ENCODE measurements around the gene SLC12A4.
"Not testable (repeated sequence)": the region's sequence is repeated elsewhere in the genome, so short reads cannot be mapped to it uniquely, and the experiment has no call there.

Gene SLC12A4

GRCh38 chr16:67968400-67969253, at the start of gene SLC12A4:
Gene SLC12A4 (minus strand): TSS chr16:67968637. CDS start chr16:67968553, 84 bp downstream.
- peak; percentile 98 for DNase-seq (ENCODE audit: low spot score)

DNA sequence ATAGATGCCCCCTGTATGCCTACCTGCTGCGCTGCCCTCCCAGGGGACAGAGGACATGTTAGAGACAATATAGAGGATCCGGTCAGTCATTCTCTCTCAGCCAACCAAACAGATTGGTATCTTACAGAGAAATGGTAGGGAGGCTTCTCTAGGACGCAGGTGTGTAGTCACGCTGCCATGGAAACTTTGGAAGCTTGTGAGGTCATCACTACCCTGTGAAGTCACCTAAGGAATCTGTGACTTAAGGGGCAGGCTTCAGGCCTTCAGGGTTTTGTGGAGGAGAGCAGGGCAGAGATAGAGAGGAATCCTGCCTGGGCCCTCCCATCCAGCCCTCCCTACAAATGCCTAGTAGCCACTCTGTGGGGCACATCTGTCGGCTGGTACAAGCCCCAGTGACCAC, 47.2 kb upstream of the SLC12A4 start, which contains the start of gene DPEP2NB:
Gene DPEP2NB, minus strand, starts transcription at position 231 of the 400 bp plus-strand sequence. Its CDS starts 141 bp downstream, at position 90.
- no peak for DNase-seq (ENCODE audit: low spot score)

DNA sequence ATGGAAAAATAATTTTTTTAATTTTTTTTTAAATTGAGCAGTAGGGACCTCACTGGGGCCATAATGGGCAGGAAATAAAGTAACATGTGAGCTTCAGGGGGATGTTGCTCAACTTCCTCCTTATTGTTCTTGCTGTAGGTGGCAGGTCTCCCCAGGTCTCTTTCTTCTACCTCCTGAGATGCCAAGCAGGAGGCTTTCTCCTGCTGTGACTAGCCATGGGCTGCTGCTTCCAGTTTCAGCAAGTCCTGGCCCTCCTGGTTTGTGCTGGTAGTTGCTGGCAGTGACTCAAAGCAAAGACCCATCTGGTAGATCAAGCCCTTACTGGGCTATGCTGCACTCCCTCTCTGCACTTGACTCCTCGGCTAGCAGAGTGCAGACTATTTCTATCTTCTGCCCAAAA, 45.0 kb upstream of the SLC12A4 start:
- DNase-seq (ENCODE audit: low spot score): no peak

GRCh38 chr16:68009872-68010271, 41.4 kb upstream of the SLC12A4 start:
- DNase-seq (ENCODE audit: low spot score): not testable (repeated sequence)

DNA sequence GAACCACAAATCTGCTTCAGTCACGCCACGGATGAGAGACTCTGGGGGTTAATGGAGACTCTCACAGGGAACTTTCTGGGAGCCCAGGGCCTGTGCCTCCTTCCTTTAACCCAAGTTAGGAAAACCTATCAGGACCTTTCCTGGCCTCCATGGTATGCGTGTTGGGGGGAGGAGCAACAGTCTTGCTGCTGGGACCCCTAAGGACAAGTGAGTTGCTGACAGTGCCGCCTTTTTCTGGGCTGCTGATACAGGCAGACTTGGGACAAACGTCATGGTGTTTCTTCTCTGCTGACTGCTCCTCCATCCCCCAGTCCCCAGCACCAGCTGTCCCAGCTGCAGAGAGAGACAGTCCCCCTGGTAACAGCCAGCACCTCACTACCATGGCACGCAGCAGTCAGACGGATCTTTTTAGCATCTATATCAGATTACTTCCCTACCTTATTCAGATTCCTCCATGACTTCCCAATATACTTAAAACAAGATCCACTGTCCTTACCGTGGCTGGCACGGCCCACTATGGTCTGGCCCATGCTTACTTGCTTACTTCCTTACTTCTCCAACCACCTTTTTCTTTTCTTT, 40.8 kb upstream of the SLC12A4 start:
- DNase-seq (ENCODE audit: low spot score): no peak

- DNase-seq (ENCODE audit: low spot score): peak; percentile 8
Measured at GRCh38 chr16:68005786-68006286, 37.4 kb upstream of the SLC12A4 start.

- no peak for DNase-seq (ENCODE audit: low spot score)
Measured at GRCh38 chr16:68005211-68005610, 36.8 kb upstream of the SLC12A4 start.

- DNase-seq (ENCODE audit: low spot score): no peak
Measured at GRCh38 chr16:68003031-68003430, 34.6 kb upstream of the SLC12A4 start.

- DNase-seq (ENCODE audit: low spot score): no peak
Measured at GRCh38 chr16:68000450-68000849, 32.0 kb upstream of the SLC12A4 start.

DNA sequence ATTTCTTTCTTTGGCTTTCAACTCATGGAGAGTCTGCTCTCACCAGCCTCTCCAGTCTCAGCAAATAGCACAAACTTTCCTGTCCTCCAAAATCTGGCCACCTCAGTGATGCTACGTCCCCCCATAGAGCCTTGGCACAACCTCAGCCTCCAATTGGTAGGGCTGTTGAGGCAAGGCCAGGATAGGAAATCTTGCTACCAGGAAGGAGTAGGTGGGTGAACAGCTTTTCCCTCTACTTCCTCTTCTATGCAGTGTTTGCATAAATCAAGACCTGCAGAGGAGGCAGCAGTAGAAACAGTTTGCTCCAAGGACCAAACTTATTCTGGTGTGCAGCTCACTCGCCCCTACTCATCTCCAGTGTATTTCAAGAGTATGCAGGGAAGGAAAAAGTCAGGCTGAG, 31.5 kb upstream of the SLC12A4 start:
- DNase-seq (ENCODE audit: low spot score): no peak

GRCh38 chr16:67998779-67999688, 30.6 kb upstream of the SLC12A4 start, which contains the start of gene DPEP2:
Gene DPEP2 (minus strand): TSS chr16:67999484. CDS start chr16:67993212, 6,272 bp downstream.
- not testable (repeated sequence) for DNase-seq (ENCODE audit: low spot score)

- DNase-seq (ENCODE audit: low spot score): not testable (repeated sequence)
Measured at GRCh38 chr16:67998231-67998778, 29.9 kb upstream of the SLC12A4 start.

DNA sequence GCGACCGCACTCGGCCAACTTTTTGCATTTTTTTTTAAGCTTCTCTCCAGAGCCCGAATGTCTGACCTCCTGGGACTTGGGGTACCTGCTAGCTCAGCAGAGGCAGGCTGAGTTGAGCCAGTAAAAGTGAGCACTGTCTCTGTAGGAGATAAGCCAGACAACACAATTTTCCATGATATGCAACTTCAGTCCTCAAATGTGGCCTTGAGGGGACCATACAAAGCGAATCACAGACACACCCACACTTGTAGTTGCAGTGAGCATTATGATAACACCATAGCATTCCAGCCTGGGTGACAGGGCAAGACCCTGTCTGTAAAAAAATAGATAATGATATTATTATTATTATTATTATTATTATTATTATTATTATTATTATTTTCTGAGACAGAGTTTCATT, 28.2 kb upstream of the SLC12A4 start:
- DNase-seq (ENCODE audit: low spot score): no peak

DNA sequence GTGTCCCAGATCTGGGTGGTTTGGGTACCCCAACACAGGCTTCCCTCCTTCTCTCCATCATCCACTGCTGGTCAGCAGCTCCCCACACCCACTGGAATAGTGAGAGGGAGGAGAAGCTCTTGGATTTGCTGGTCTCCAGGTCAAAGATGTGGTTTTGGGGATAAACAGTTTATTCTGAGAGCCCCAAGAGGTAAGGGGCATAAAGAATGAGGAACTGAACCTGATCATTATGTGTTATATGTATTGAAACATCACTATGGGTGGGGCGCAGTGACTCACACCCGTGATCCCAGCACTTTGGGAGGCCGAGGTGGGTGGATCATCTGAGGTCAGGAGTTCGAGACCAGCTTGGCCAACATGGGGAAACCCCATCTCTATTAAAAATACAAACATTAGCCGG, 27.0 kb upstream of the SLC12A4 start:
- DNase-seq (ENCODE audit: low spot score): no peak

GRCh38 chr16:67994040-67994408, 25.6 kb upstream of the SLC12A4 start:
- DNase-seq (ENCODE audit: low spot score): not testable (repeated sequence)

- peak; percentile 94 for DNase-seq (ENCODE audit: low spot score)
Measured at GRCh38 chr16:67993207-67994039, 25.0 kb upstream of the SLC12A4 start.

- no peak for DNase-seq (ENCODE audit: low spot score)
Measured at GRCh38 chr16:67992661-67993206, 24.3 kb upstream of the SLC12A4 start.

DNA sequence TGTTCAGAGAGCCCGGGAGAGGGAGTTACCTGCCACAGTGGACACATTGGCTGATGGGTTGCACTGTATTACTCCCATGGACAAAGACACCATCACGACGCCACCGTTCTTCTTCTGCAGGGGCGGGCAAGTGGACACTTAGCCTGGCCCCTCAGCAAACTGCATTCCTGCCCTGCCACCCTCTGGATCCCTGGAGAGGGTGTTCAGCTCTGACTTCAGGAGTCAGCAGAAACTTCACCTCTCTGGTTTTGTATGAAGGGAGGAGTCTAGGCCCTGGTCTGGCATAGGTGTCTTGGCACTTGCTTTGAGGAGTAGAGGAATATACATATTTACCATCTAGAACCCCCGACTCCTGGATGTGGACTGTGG, 21.6 kb upstream of the SLC12A4 start:
- DNase-seq (ENCODE audit: low spot score): no peak

DNA sequence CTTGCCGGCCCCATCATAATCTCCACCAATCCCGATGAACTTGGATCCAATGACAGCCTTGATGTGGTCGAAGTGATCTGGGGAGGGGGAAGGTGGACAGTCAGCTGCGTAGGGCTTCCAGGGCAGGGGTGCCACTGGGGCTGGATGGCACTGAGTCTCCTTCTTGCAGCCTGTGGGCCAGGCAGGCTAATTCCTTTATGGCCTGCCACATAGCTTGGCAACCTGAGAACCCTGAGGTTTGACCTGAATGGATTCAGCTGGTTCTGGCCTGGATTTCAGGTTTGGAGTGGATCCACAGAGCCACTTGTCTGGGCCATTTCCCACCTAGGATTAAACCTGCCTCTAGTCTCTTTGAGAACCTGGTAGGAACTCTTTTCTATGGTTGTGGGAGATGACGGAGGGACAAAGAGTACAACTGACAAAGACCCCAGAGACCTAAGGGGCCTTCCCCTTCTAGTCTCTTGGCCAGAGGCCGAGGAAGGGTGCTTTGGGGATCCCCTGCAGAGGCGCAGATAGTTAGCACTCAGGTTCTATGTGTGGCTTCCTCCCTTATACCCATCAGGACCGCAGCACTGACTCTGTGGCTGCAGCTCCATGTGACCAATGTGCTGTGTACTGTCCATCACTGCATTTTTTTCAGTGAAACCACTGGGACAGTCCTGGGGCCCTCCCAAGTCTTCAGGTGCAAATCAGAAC, 21.0 kb upstream of the SLC12A4 start:
- DNase-seq (ENCODE audit: low spot score): no peak

GRCh38 chr16:67988675-67989074, 20.2 kb upstream of the SLC12A4 start:
- no peak for DNase-seq (ENCODE audit: low spot score)
